OCI-LY7 (cell line): ENCODE results near the gene THRB.

Experiments used
- CTCF ChIP-seq: fragments of 200-600 bp; sonication (generic); conservative IDR thresholded peaks from 2 replicates; pipeline ENCODE4 v1.5.1; 2014; ENCODE audit warnings: mild to moderate bottlenecking, antibody characterized with exemption, low read length, moderate library complexity, mixed read lengths
- EZH2phosphoT487 ChIP-seq: fragments of 200-600 bp; sonication (generic); IDR thresholded peaks from 2 replicates; pipeline ENCODE4 v1.6.1; 2018; ENCODE audit warnings: low read depth, borderline replicate concordance, mild to moderate bottlenecking, mixed run types, antibody characterized with exemption, low read length, moderate library complexity, mixed read lengths

GRCh38 chr3:24154781-24155180 is 339.9 kb downstream of the THRB start:
- TF ChIP-seq CTCF (no peak), EZH2phosphoT487 (no peak)
